GM12865 (cell line): ENCODE data around the gene PFDN2.

Source experiments
- DNase-seq: peaks from one replicate; pipeline ENCODE4 v3.0.0; 2010; ENCODE audit warnings: low read depth
- H3K4me3 ChIP-seq: 2 replicates; pipeline ENCODE4 v1.5.1; 2011; ENCODE audit warnings: mild to moderate bottlenecking, low read depth, low read length, control low read depth
- CTCF ChIP-seq: IDR thresholded peaks from 2 replicates; pipeline ENCODE4 v1.5.1; 2011; ENCODE audit warnings: low read length, control low read depth, low read depth, inconsistent platforms; ENCODE audit not compliant: insufficient read depth; ENCODE audit errors: missing control alignments

Gene PFDN2

DNA sequence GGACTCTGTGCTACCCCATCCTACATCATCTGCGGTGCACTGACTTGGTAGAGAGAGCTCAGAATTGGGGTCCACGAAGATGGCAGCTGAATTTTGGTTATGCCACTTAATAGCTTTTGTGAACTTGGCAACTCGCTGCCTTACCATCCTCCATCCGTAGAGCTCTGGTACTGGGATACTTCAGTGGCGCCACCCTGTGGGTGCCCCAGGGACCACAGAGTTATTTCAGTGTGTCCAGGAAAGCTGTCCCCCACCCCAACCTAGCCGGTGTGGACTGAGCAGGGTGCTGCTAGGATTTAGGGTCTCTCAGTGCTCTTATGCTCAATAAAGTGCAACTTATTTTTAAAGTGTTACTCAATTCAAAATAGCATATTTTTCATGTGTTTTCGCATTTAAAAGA is 63.0 kb downstream of the PFDN2 start:
- no peak for TF ChIP-seq CTCF
- no peak overlapping the region for H3K4me3 ChIP-seq
- no peak for DNase-seq

GRCh38 chr1:161054232-161054631 is 63.6 kb downstream of the PFDN2 start:
- no peak overlapping the region for H3K4me3 ChIP-seq
- TF ChIP-seq CTCF, result no peak
- DNase-seq, result no peak

GRCh38 chr1:161052899-161053298 is 64.9 kb downstream of the PFDN2 start:
- no peak for DNase-seq
- no peak for TF ChIP-seq CTCF

DNA sequence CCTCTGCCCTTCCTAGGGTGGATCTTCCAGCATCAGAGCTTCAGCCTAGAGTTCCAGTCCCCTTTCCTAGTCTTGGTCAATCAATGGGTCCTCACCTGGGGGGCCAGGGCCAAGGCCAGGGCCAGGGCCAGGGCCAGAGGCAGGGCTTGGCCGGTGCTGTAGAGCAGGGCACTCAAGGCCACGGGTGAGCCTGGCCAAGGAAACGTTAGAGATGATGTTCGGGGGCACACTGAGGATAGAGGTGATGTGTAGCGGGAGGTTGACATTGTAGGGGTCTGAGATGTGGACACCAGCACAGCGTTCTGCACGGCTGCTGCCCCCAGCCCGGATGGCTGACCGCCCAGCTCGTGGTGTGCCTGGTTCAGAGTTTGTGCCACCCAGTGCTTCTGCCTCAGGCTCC is 66.6 kb downstream of the PFDN2 start:
- TF ChIP-seq CTCF, result no peak
- no peak overlapping the region for H3K4me3 ChIP-seq
- no peak for DNase-seq

More at GRCh38 chr1:161052899-161053298, 64.9 kb downstream of the PFDN2 start:
- no peak overlapping the region for H3K4me3 ChIP-seq
